Mucosa of descending colon (tissue), 3 donors: Measurements from ENCODE around the gene CD151. TPM values are rescaled to one million over a fixed set of nuclear protein-coding genes. Genes with fewer than 3 reads are reported as not detected.
A peak's percentile ranks its signal among the peaks of the same experiment; 100 is the strongest.

Source experiments
- ATAC-seq: fragments of 200-7000 bp; cut with Tn5 transposase; one replicate; pipeline ENCODE4 v1.9.1; 2020; ENCODE audit warnings: mild to moderate bottlenecking, moderate library complexity
- DNase-seq, 3 donors: peaks; one replicate each; pipeline ENCODE4 v3.0.0-alpha.2; 2020
- H3K36me3 ChIP-seq: fragments of 200-600 bp; one replicate; pipeline ENCODE4 v1.8.0; 2021; ENCODE audit warnings: low read depth, mild to moderate bottlenecking
- H3K4me1 ChIP-seq: fragments of 200-600 bp; one replicate; pipeline ENCODE4 v1.8.0; 2021; ENCODE audit warnings: low read depth, mild to moderate bottlenecking
- H3K4me3 ChIP-seq: fragments of 200-600 bp; one replicate; pipeline ENCODE4 v1.8.0; 2021; ENCODE audit warnings: mild to moderate bottlenecking
- H3K9me3 ChIP-seq: fragments of 200-600 bp; one replicate; pipeline ENCODE4 v1.8.0; 2021; ENCODE audit warnings: mild to moderate bottlenecking
- CTCF ChIP-seq: fragments of 200-600 bp; IDR thresholded peaks from one replicate; pipeline ENCODE4 v1.8.0; 2022; ENCODE audit warnings: antibody characterized with exemption, mild to moderate bottlenecking
- intact Hi-C, 2 donors: fragments of 100-400 bp; cut with DNase I in 1 of 2; cut with micrococcal nuclease in 1 of 2; formaldehyde crosslinking; loops; one replicate each; pipeline versions ENCODE4 v1.11.0 to v1.11.1; 2022; cut with DNase I, micrococcal nuclease
- total RNA-seq, 3 donors: library from RNA; stranded (reverse); fragmentation: NEBNext Ultra II Directional in 2 of 3; extraction: Animal tissue kit (Norgen Biotek cat#: 25700) in 2 of 3; gene quantifications; one replicate each; pipeline versions ENCODE4 v1.2.1 to v1.2.4, GENCODE V29; 2021 to 2023
- donor health status: DM: no; HTN: no; CAD: no; lungs with moderate emphysema.
- donor health status: DM: no; HTN: no; CAD: no.
- donor health status: DM: no; HTN: yes; CAD: no.

CD151 gene
- total RNA-seq, 3 donors from 2014 or later: 364 to 415 (median 378) TPM

GRCh38 chr11:809287-810039 lies 23.3 kb upstream of the CD151 start, which contains the start of gene RPLP2:
TSS of gene RPLP2 (plus strand) at chr11:809967. CDS start at chr11:810235, 268 bp downstream.
- intact Hi-C loops: no loop called here

GRCh38 chr11:810040-810567 lies 22.6 kb upstream of the CD151 start:
- no peak for TF ChIP-seq CTCF

More at GRCh38 chr11:809287-810039, 23.3 kb upstream of the CD151 start, which contains the start of gene RPLP2:
- ATAC-seq: peak; percentile 88
- Histone ChIP-seq H3K36me3 (no peaks in the 10 kb centered on the region), H3K4me3 (peak within 1 kb of the TSS; percentile 78), H3K9me3 (no peaks in the 10 kb centered on the region), H3K4me1 (peaks cover 32% of the 10 kb centered on the region)
- peak; percentile 98 to 99 (median 99) for DNase-seq
- TF ChIP-seq CTCF: no peak

GRCh38 chr11:811446-812245 lies 21.1 kb upstream of the CD151 start:
- Histone ChIP-seq H3K4me3 (no peak overlapping the region), H3K36me3 (no peaks in the 10 kb centered on the region), H3K4me1 (peaks cover 28% of the 10 kb centered on the region), H3K9me3 (no peaks in the 10 kb centered on the region)
- intact Hi-C loops: no loop called here
- DNase-seq: peak in 1 of 3 donors; percentile 40
- TF ChIP-seq CTCF: no peak
- no peak for ATAC-seq

More at GRCh38 chr11:810040-810567, 22.6 kb upstream of the CD151 start:
- H3K9me3 ChIP-seq: no peaks in the 10 kb centered on the region
- peaks cover 28% of the 10 kb centered on the region for H3K4me1 ChIP-seq
- ATAC-seq (peak; percentile 18), DNase-seq (peak in 2 of 3 donors; percentile 43 to 72)
- H3K4me3 ChIP-seq: peak overlapping the region; percentile 78
- intact Hi-C loops: no loop called here
- H3K36me3 ChIP-seq: no peaks in the 10 kb centered on the region

- no peak for TF ChIP-seq CTCF
- H3K36me3 ChIP-seq: no peaks in the 10 kb centered on the region
These were observed 20.4 kb upstream of the CD151 start for GRCh38 chr11:812390-812789.

GRCh38 chr11:813072-813455 lies 19.7 kb upstream of the CD151 start:
- Histone ChIP-seq H3K9me3 (no peaks in the 10 kb centered on the region), H3K4me1 (peaks cover 21% of the 10 kb centered on the region), H3K4me3 (no peak overlapping the region), H3K36me3 (no peaks in the 10 kb centered on the region)
- no peak for TF ChIP-seq CTCF
- ATAC-seq (no peak), DNase-seq (no peak)
- intact Hi-C loops: no loop called here

More at GRCh38 chr11:812390-812789, 20.4 kb upstream of the CD151 start:
- peaks cover 28% of the 10 kb centered on the region for H3K4me1 ChIP-seq
- no peak overlapping the region for H3K4me3 ChIP-seq
- ATAC-seq (no peak), DNase-seq (no peak)
- no peaks in the 10 kb centered on the region for H3K9me3 ChIP-seq
- intact Hi-C loops: no loop called here
